NCI-H1417 treated with DMSO at 0.1 percent for 48 hours (cell line): Measurements from ENCODE around the gene TGFBRAP1.
A peak's percentile ranks its signal among the peaks of the same experiment; 100 is the strongest.
"Not testable (repeated sequence)": the region's sequence is repeated elsewhere in the genome, so short reads cannot be mapped to it uniquely, and the experiment has no call there.

Experiments used
- DNase-seq: peaks from one replicate; lab custom pipeline; 2025; lab: John Stamatoyannopoulos, UW

TGFBRAP1 gene

DNA sequence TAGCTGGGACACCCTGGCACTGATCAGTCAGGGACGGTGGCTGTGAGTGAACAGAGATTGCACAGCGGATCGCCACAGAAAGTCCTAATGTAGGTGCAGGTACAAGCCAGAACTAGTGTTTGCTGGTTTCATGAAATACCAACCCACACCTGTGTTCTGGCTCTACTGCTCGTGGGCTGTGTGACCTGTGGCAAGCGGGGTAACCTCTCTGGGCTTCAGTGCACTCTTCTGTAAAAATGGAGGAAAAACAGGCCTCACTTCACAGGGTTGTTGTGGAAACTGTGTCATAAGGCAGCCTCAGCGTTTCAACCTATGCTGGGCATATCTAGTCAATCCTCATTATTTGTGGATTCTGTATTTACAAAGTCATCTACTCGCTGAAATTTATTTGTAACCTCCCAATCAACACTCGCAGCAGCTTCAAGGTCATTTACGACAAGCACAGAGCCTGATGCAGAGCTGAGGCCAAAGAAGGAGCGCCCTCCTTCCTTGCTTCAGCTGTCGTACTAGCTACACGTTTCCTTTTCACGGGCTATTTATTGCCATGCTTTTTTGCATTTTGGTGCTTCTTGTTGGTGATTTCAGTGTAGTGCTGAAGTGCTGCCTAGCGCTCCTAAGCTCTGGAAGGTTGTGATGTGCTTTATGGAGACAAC, 58.0 kb downstream of the TGFBRAP1 start:
- no peak for DNase-seq

DNA sequence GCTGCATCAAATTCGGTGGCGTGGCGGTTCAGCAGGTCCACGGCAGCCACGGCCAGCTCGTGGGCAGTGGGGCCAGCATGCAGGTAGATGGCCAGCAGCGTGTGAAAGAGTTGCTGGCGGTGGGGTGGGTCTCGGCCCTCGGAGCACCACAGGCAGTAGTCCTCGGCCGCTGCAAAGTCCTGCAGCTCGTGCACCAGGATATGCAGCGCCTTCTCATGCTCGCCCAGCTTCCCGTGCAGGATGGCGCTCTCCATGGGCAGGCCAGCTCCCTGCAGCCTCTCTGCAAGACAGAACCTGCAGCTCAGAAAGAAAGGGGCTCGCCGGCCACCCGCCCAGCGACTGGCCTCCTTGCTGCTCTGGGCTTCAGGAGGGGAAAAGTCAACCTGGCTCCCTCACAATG, 60.1 kb downstream of the TGFBRAP1 start:
- no peak for DNase-seq

DNA sequence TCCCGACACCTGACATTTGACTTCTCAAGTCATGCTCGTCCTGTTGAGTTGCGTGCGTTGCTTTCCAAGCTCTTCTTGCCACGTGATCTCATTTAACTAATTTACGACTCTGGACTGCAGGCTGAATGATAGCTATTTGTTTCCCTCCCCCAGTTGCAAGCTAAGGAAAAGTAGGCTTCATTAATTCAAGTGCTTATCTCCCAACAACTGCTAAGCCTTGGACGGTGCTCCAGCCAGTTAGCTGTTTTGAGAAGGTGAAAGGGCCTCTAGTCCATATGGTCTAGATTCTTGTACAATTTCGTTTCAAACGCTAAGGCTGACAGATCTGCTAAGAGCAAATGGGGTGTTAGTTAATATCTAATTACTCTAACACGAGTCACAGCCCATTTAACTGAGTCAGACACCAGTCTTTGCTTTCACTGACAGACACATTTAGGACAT, 66.9 kb downstream of the TGFBRAP1 start:
- no peak for DNase-seq

DNA sequence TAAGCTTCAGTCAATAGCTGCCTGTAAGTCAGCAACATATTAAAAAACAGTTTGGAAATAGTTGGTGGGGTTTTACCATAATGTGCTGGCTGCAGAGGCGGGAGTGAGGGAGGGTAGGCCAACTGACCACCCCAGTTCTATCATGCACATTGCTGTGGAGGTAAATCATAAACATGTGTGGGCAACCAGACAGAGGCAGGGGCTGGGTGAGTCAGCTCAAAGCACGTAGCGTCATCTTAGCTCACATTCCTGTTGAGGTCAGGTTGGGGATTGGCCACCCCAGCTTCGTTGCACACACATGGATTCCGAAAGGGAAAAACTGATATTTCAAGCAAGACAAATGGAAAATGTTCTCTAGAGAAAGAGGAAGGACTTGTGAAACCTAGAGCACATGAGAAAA, 68.5 kb downstream of the TGFBRAP1 start:
- no peak for DNase-seq

DNA sequence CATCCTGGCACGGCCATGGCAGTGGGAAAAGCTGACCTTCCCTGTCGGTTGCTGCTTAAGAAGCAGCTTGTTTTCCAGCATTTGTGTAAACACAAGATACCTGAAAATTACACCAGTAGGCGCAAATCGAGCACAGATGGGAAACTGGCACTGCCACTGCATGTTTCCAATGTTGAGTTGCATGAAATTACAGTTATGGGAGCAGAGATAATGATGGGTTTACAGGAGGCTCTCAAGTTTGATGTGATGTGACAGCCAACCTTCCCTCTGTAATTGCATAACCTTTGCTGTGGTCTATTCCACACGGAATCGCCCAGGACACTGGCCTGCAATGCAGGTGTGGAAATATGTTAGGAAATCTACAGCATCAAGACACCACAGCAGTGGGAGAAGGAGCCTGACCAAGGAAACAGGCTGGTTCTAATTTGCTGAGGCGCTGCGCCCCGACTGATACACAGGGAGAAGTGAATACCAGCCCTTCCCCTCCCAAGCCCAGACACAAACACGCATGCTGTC, 70.6 kb downstream of the TGFBRAP1 start:
- DNase-seq: peak; percentile 29

DNA sequence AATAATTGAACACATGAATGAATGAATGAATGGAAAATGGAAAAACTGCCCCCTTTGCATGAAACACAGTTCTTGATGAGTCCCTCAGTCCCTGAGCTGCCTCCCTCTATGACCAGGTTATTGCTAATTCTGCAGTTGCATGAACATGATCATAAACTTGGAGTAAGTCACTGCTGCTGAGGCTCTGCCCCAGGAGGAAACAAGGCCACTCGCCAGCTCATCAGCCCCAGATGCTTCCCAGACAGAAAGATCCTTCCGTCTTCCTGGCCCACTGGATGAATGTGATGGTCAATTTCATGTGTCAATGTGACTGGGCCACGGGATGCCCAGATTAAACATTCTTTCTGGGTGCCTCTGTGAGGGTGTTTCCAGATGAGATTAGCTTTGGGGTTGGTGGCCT, 71.6 kb downstream of the TGFBRAP1 start:
- DNase-seq: no peak

DNA sequence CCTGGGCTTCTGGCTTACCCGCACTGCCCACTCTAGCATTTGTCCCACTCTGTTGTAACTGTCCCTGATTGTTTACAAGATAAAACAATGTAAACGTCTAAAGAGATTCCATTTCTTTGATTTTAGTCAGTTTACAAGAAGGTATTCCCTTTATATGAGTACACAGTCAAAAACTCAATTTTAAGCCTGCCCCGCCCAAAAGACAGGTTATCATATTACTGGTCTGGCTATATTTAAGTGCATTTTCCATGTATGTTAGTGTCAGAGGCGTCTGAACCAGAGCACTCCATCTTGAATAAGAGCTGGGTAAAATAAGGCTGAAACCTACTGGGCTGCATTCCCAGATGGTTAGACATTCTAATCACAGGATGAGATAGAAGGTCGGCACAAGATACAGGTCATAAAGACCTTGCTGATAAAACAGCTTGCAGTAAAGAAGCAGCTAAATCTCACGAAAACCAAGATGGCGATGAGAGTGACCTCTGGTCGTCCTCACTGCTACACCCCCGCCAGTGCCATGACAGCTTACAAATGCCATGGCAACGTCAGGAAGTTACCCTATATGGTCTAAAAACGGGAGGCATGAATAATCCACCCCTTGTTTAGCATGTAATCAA, 73.0 kb downstream of the TGFBRAP1 start:
- no peak for DNase-seq

DNA sequence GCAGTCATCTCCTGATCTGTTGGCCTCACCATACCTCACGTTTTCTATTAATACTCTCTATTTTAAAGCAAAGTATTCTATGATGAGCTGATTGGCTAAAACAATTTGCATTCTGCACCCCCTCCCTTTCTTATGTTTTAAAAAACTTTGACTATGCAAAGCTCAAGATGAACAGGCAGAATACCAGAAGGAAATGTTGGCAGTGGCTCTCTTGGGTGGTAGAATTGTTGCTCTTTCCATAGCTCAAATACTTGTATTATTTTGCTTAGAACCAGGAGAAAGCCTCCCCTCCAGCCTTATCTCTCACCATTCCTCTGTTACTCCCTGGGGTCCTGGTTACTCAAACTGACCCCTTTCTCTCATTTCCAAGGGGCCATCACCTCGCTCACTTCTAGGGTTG, 73.6 kb downstream of the TGFBRAP1 start:
- no peak for DNase-seq

DNA sequence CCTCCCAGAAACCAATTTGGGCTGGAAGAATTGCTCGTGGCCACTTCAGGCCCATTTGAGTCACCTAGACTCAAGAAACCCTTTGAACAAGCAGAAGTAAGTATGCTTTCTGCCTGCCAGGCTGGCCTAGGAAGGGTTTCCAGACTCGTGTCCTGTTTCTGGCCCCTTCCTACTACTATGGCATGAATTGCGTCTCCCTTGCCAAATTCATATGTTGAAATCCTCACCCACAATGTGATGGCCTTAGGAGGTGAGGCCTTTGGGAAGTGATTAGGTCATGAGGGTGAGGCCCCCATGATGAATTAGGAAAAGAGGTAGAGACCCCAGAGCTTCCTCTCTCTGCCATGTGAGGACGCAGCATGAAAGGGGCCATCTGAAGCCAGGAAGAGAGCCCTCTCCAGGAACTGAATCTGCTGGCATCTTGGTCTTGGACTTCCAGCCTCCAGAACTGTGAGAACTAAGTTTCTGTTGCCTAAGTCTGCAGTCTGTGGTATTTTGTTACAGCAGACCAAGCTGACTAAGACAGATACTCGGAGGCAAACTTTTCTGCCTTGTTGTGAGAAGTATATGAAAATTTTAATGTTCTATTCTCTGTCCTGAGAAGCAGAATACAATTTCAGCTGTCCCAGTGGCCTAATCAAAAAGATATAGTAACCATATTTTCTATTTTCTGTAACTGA, 74.9 kb downstream of the TGFBRAP1 start:
- DNase-seq: no peak

DNA sequence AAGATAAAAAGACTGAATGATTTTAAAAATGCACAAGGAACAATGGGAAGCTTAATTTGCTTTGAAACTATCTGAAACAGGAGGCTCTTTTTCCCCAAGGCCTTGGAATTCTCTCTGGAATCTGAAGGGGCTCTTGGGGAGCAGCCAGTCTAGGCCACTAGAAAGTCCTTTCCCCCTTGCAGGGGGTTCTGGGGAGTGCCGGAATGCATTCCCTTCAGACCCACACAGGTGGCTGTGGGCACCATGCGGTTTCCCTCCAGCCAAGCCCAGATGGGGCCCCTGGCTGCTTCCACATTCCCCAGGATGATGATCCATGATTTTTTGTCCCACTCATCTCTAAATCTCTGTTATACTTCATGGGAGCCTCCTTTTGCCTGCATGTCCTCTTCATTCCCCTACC, 77.3 kb downstream of the TGFBRAP1 start:
- no peak for DNase-seq

DNA sequence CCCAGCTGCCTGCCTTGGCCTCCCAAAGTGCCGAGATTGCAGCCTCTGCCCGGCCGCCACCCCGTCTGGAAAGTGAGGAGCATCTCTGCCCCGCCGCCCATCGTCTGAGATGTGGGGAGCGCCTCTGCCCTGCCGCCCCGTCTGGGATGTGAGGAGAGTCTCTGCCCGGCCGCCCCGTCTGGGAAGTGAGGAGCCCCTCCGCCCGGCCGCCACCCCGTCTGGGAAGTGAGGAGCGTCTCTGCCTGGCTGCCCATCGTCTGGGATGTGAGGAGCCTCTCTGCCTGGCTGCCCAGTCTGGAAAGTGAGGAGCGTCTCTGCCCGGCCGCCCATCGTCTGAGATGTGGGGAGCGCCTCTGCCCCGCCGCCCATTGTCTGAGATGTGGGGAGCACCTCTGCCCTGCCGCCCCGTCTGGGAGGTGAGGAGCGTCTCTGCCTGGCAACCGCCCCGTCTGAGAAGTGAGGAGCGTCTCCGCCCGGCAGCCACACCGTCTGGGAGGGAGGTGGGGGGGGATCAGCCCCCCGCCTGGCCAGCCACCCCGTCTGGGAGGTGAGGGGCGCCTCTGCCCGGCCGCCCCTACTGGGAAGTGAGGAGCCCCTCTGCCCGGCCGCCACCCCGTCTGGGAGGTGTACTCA, 78.4 kb downstream of the TGFBRAP1 start:
- not testable (repeated sequence) for DNase-seq

DNA sequence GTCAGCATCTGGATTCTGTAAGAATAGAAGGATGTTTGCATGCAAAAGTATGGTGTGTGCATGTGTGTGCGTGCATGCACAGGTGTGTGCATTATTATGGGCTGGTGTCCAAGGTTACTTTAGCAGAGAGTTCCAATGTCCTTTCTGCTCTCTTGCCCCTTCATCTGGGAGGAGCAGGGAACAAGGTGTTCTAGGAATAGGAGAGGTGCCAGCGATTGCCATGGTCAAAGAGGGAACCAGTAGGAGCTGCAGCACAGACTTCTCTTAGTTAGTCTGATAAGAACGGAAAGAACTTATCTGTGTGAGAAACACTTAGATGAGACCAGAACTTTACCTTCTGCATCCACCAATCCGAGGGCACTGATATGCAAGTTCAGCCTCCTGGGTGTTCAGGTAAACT, 79.6 kb downstream of the TGFBRAP1 start:
- DNase-seq: no peak

DNA sequence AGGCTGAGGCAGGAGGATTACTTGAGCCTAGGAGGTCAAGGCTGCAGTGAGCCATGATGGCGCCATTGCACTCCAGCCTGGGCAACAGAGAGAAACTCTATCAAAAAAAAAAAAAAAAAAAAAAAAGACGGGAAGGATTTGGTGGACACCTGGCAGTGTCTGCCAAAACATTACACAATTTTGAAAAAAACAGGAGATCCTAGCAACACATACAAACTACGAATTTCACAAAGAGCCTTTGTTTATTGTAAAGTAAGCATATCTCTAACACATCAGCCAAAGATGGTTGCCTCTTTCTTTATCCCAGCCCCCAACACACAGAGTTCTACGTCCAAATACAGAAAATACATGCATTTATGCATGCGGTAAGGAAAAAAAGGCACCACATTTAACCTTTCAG, 80.4 kb downstream of the TGFBRAP1 start:
- DNase-seq: no peak

DNA sequence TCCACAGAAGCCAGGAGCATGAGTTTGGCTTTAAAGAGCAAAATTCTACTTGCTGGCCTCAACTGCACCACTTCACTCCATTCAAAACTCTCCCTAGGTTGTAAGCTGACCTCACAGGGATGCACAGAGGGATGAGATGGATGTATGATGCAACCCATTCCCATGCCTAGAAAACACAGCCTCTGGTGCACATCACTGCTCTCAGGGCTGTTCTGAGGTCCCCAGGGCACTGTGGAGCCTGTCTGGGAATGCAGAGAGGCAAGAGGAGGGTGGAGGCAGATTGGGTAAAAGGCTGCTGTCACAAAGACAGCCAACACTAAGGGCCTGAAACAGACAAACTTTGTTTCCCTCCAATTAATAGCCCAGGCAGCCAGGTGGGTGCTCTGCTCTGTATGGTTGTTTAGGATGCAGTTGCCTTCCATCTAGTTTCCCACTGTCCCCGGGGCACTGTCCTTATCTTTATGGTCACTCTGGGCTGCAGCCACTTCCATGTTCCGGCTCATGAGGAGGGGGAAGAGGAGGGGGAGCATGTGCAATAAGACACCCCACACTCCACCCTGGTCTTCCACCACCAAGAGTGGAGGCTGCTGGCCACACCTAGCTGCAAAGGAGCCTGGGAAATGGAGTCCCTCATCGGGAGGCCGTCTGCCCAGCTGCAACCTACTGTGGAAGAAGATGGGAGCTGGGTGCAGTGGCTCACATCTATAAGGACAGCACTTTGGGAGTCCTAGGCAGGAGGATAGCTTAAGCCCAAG, 81.0 kb downstream of the TGFBRAP1 start:
- DNase-seq: no peak

DNA sequence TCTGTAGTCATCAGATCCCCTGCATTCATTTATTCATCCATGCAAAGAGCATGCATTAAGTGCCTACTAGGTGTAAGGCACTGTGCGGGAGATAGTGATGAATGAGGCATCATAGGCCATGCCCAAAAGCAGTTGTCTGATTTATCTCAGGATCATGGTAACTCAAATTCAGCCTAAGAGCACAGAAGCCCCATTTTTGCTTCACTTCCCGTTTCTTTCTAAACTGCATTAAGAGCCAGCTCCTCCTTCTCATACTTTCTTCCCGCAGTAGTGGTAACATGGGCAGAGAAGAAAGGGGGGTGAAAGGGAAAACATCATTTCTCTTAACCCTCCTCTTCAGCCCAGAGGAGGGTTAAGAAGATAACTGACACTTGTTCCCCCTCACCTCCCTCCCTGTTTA, 85.1 kb downstream of the TGFBRAP1 start:
- no peak for DNase-seq

DNA sequence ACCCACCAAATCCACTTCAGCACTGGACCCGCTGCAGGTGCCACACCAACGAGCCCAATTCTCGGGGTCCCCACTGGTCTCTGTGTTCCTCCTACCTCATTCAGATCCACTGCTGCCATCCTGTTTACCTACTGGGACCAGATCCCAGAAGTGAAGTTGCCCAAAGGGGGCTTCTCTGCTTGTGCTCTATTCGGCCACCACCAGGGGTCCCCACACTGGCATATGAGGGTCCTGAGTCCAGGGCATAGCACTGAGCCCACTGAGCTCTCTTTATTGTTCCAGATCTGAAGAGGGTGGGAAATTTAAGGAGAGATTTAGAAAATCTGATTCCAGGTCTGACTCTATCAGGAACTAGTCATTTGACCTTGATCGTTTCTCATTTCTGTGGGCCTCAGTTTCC, 85.6 kb downstream of the TGFBRAP1 start:
- DNase-seq: no peak

DNA sequence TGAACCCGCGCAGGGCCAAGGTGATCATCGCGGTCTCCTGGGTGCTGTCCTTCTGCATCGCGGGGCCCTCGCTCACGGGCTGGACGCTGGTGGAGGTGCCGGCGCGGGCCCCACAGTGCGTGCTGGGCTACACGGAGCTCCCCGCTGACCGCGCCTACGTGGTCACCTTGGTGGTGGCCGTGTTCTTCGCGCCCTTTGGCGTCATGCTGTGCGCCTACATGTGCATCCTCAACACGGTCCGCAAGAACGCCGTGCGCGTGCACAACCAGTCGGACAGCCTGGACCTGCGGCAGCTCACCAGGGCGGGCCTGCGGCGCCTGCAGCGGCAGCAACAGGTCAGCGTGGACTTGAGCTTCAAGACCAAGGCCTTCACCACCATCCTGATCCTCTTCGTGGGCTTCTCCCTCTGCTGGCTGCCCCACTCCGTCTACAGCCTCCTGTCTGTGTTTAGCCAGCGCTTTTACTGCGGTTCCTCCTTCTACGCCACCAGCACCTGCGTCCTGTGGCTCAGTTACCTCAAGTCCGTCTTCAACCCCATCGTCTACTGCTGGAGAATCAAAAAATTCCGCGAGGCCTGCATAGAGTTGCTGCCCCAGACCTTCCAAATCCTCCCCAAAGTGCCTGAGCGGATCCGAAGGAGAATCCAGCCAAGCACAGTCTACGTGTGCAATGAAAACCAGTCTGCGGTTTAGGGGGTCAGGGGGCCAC, 87.1 kb downstream of the TGFBRAP1 start:
- no peak for DNase-seq

DNA sequence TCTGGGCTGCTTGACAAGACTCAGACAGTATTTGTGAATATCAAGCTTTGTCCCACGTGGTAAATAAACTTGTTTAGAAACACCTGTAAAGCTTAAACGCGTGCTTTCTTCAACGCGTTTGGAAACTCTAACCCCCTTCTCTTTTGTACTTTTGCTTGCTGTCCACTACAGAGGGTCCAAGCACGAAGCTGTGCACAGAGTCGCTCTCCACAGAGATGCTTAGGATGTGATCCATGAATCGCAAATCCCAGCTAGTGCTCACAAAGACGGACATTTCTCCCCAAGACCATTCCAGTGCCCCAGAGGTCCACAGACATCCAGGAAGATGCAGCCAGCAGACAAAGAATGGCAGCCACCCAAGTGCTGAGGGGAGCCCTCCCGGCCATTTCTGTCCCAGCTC, 88.1 kb downstream of the TGFBRAP1 start, which contains the start of gene GPR45:
Gene GPR45 (plus strand): TSS at position 301 of the 400 bp plus-strand sequence. CDS start 116 bp downstream, outside the sequence.
- no peak for DNase-seq

DNA sequence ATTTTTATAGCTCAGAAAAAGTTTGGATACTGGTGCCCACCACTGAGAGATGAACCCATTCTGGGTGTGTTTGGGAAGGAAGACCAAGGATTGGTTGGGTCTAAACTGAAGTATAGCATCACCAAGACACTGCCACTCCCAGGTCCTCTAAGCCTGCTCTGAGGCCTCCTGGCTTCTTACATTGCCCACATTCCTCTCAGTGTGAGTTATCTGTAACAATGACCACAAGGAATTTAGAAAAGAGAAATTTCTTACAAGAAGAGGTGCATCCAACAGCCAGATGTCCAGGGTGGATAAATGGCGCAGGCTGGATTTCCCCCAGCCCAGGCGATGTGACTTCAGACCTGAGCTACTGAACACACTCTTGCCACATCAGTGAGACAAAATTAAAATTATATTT, 89.6 kb downstream of the TGFBRAP1 start:
- no peak for DNase-seq

DNA sequence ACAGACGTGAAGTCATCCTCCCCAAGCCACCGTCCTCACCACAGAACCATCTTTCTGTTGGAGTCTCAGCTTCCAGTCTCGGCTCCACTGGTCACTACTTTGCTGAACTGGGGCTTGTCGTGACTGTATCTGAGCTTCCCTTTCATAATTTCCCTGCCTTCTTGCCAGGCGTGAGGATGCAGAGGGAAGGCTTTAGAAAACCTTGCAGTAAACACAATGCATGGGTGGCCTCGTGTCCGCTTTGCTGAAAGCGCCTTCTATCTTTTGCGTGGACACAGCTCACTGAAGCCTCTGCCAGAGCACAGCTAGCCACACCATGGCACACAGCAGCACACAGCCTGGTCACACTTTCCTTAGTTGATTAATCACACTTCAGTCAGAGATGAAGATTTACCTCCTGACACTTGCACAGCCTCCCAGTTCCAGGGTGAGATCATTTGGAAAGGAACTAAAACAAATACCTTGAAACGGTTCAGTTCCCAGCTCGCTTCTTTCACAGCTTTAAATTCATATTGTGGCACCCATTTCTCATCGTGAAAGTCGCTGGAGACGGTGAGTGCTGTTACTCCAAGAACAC, 90.8 kb downstream of the TGFBRAP1 start:
- DNase-seq: no peak
